SH-SY5Y (cell line): ENCODE data around the gene CCDC43.

Experiments used
- GATA2 ChIP-seq: IDR thresholded peaks from 2 replicates; pipeline ENCODE4 v1.6.1; 2011; ENCODE audit warnings: mild to moderate bottlenecking, low read depth, low read length
- GATA3 ChIP-seq: IDR thresholded peaks from 2 replicates; pipeline ENCODE4 v1.6.1; 2011; ENCODE audit warnings: low read depth, mild to moderate bottlenecking, low read length, moderate library complexity

GRCh38 chr17:44653384-44653783 lies 36.2 kb downstream of the CCDC43 start:
- no peak for TF ChIP-seq GATA3
- no peak for TF ChIP-seq GATA2
